ENCODE data around the gene SLC7A10. TPM values are rescaled to one million over a fixed set of nuclear protein-coding genes. Genes with fewer than 3 reads are reported as not detected.

The SLC7A10 gene
- total RNA-seq, 2 experiments from 2014 or later: not detected

- CTCF ChIA-PET: interaction anchor here (0.9 to 3.6 kb wide), 3 partner anchors 39 to 165 kb away, joined by 3 to 20 read pairs (median 3); no protein-coding TSS in a partner anchor
These were observed 16.0 kb upstream of the SLC7A10 start for GRCh38 chr19:33241530-33242101.

GRCh38 chr19:33241091-33241529 lies 15.5 kb upstream of the SLC7A10 start:
- CTCF ChIA-PET: interaction anchor here (1.1 to 3.6 kb wide), 2 partner anchors 40 to 165 kb away, joined by 3 to 20 read pairs; no protein-coding TSS in a partner anchor
- POLR2A ChIA-PET: interaction anchor here (0.6 kb wide), 1 partner anchor 117 kb away, joined by 4 read pairs; no protein-coding TSS in a partner anchor

More at GRCh38 chr19:33241530-33242101, 16.0 kb upstream of the SLC7A10 start:
- POLR2A ChIA-PET: interaction anchor here (0.6 kb wide), 1 partner anchor 117 kb away, joined by 4 read pairs; no protein-coding TSS in a partner anchor

- ChIA-PET POLR2A (no interaction called here), CTCF (interaction anchor here (3.6 kb wide), 1 partner anchor 166 kb away, joined by 20 read pairs; no protein-coding TSS in a partner anchor)
These were observed 14.6 kb upstream of the SLC7A10 start for GRCh38 chr19:33240181-33240771.

GRCh38 chr19:33239223-33239975 lies 13.7 kb upstream of the SLC7A10 start:
- CTCF ChIA-PET: interaction anchor here (3.6 kb wide), 1 partner anchor 167 kb away, joined by 20 read pairs; no protein-coding TSS in a partner anchor
- POLR2A ChIA-PET: no interaction called here

- ChIA-PET POLR2A (no interaction called here), CTCF (interaction anchor here (0.7 to 1.0 kb wide), 2 partner anchors 165 to 168 kb away, joined by 3 read pairs; no protein-coding TSS in a partner anchor)
These were observed 13.0 kb upstream of the SLC7A10 start for GRCh38 chr19:33238481-33239149.

- POLR2A ChIA-PET: interaction anchor here (0.8 kb wide), 1 partner anchor 66 kb away, joined by 3 read pairs; no protein-coding TSS in a partner anchor
- CTCF ChIA-PET: interaction anchor here (1.1 to 3.5 kb wide), 6 partner anchors 9 to 173 kb away, joined by 3 to 30 read pairs (median 6); no protein-coding TSS in a partner anchor
These were observed 11.2 kb upstream of the SLC7A10 start for GRCh38 chr19:33236696-33237390.

GRCh38 chr19:33235996-33236350 lies 10.3 kb upstream of the SLC7A10 start:
- ChIA-PET POLR2A (interaction anchor here (0.6 to 1.0 kb wide), 3 partner anchors 67 to 456 kb away, joined by 3 read pairs; partner anchors contain the start of gene CEBPG), CTCF (interaction anchor here (0.9 to 3.5 kb wide), 12 partner anchors 13 to 181 kb away, joined by 3 to 30 read pairs (median 4); partner anchors contain the start of gene CEBPA)

GRCh38 chr19:33235269-33235995 lies 9.8 kb upstream of the SLC7A10 start:
- ChIA-PET POLR2A (interaction anchor here (0.6 to 1.0 kb wide), 2 partner anchors 138 to 455 kb away, joined by 3 read pairs; partner anchors contain the start of gene CEBPG), CTCF (interaction anchor here (0.6 to 3.5 kb wide), 14 partner anchors 45 to 395 kb away, joined by 3 to 30 read pairs (median 4); partner anchors contain the start of gene CEBPA)

GRCh38 chr19:33234736-33235135 lies 9.1 kb upstream of the SLC7A10 start:
- ChIA-PET POLR2A (interaction anchor here (1.0 kb wide), 1 partner anchor 139 kb away, joined by 3 read pairs; the partner anchor contains the start of gene CEBPG), CTCF (interaction anchor here (0.9 to 3.5 kb wide), 7 partner anchors 65 to 179 kb away, joined by 3 to 30 read pairs (median 4); partner anchors contain the start of gene CEBPA)

- ChIA-PET POLR2A (no interaction called here), CTCF (interaction anchor here (0.6 to 3.5 kb wide), 3 partner anchors 94 to 175 kb away, joined by 4 to 30 read pairs (median 8); no protein-coding TSS in a partner anchor)
These were observed 8.4 kb upstream of the SLC7A10 start for GRCh38 chr19:33234092-33234491.

- ChIA-PET POLR2A (no interaction called here), CTCF (interaction anchor here (3.5 kb wide), 1 partner anchor 174 kb away, joined by 30 read pairs; no protein-coding TSS in a partner anchor)
These were observed 7.6 kb upstream of the SLC7A10 start for GRCh38 chr19:33233056-33233873.

GRCh38 chr19:33232656-33233055 lies 7.0 kb upstream of the SLC7A10 start:
- ChIA-PET CTCF (no interaction called here), POLR2A (no interaction called here)

GRCh38 chr19:33231511-33231910 lies 5.9 kb upstream of the SLC7A10 start:
- ChIA-PET CTCF (interaction anchor here (0.6 to 1.3 kb wide), 2 partner anchors 45 to 174 kb away, joined by 3 read pairs; no protein-coding TSS in a partner anchor), POLR2A (no interaction called here)

GRCh38 chr19:33229962-33230361 lies 4.3 kb upstream of the SLC7A10 start:
- CTCF ChIA-PET: no interaction called here
- POLR2A ChIA-PET: no interaction called here

- POLR2A ChIA-PET: no interaction called here
- CTCF ChIA-PET: interaction anchor here (0.6 kb wide), 1 partner anchor 564 kb away, joined by 3 read pairs; no protein-coding TSS in a partner anchor
These were observed 2.4 kb upstream of the SLC7A10 start for GRCh38 chr19:33227870-33228599.

- ChIA-PET POLR2A (no interaction called here), CTCF (interaction anchor here (1.0 kb wide), 1 partner anchor 43 kb away, joined by 3 read pairs; no protein-coding TSS in a partner anchor)
These were observed 1.6 kb upstream of the SLC7A10 start for GRCh38 chr19:33227242-33227650.
